ENCODE data around the gene MAP2K4.
"Not testable (repeated sequence)": the region's sequence is repeated elsewhere in the genome, so short reads cannot be mapped to it uniquely, and the experiment has no call there.

Gene MAP2K4

GRCh38 chr17:12020642-12021622 is at the start of gene MAP2K4:
MAP2K4 (plus strand) TSS chr17:12020877; CDS start chr17:12020887, 10 bp downstream.
- DNase-seq (ENCODE audit: low spot score), result peak; percentile 78

- not testable (repeated sequence) for DNase-seq (ENCODE audit: low spot score)
Measured at GRCh38 chr17:11972741-11973140, 47.9 kb upstream of the MAP2K4 start.

- no peak for DNase-seq (ENCODE audit: low spot score)
Measured at GRCh38 chr17:11979795-11980194, 40.9 kb upstream of the MAP2K4 start.

- no peak for DNase-seq (ENCODE audit: low spot score)
Measured at GRCh38 chr17:11980813-11981212, 39.9 kb upstream of the MAP2K4 start.

- DNase-seq (ENCODE audit: low spot score), result no peak
Measured at GRCh38 chr17:11981862-11982261, 38.8 kb upstream of the MAP2K4 start.

GRCh38 chr17:11986179-11986941 is 34.3 kb upstream of the MAP2K4 start:
- DNase-seq (ENCODE audit: low spot score), result no peak

- peak; percentile 3 for DNase-seq (ENCODE audit: low spot score)
Measured at GRCh38 chr17:11986942-11987329, 33.7 kb upstream of the MAP2K4 start.

- DNase-seq (ENCODE audit: low spot score), result no peak
Measured at GRCh38 chr17:11990363-11990983, 30.2 kb upstream of the MAP2K4 start.

GRCh38 chr17:11991461-11991860 is 29.2 kb upstream of the MAP2K4 start:
- no peak for DNase-seq (ENCODE audit: low spot score)

GRCh38 chr17:11996722-11997146 is 23.9 kb upstream of the MAP2K4 start:
- DNase-seq (ENCODE audit: low spot score), result peak; percentile 68

- peak; percentile 83 for DNase-seq (ENCODE audit: low spot score)
Measured at GRCh38 chr17:11997147-11997971, 23.3 kb upstream of the MAP2K4 start, which contains the start of gene ZNF18. ZNF18 (minus strand) TSS chr17:11997475; CDS start chr17:11992829, 4,646 bp downstream.

GRCh38 chr17:11997972-11998233 is 22.8 kb upstream of the MAP2K4 start:
- DNase-seq (ENCODE audit: low spot score), result no peak

GRCh38 chr17:11999696-12000095 is 21.0 kb upstream of the MAP2K4 start:
- DNase-seq (ENCODE audit: low spot score), result no peak

- DNase-seq (ENCODE audit: low spot score), result no peak
Measured at GRCh38 chr17:12007466-12007865, 13.2 kb upstream of the MAP2K4 start.

- DNase-seq (ENCODE audit: low spot score), result no peak
Measured at GRCh38 chr17:12021623-12022140, 1.0 kb downstream of the MAP2K4 start.

- no peak for DNase-seq (ENCODE audit: low spot score)
Measured at GRCh38 chr17:12022310-12022709, 1.6 kb downstream of the MAP2K4 start.

GRCh38 chr17:12024327-12024726 is 3.6 kb downstream of the MAP2K4 start:
- DNase-seq (ENCODE audit: low spot score), result no peak

- no peak for DNase-seq (ENCODE audit: low spot score)
Measured at GRCh38 chr17:12027658-12028057, 7.0 kb downstream of the MAP2K4 start.

GRCh38 chr17:12028611-12029010 is 7.9 kb downstream of the MAP2K4 start:
- DNase-seq (ENCODE audit: low spot score), result no peak

GRCh38 chr17:12034538-12034937 is 13.9 kb downstream of the MAP2K4 start:
- no peak for DNase-seq (ENCODE audit: low spot score)

- no peak for DNase-seq (ENCODE audit: low spot score)
Measured at GRCh38 chr17:12035673-12036072, 15.0 kb downstream of the MAP2K4 start.
